Lower leg skin (tissue), 4 donors: ENCODE results near the gene CMBL. TPM values are rescaled to one million over a fixed set of nuclear protein-coding genes. Genes with fewer than 3 reads are reported as not detected.

Experiments used
- DNase-seq, 2 donors: peaks; one replicate each; pipeline ENCODE4 v3.0.0-alpha.2; 2019; ENCODE audit warnings: low spot score in 2 of 2
- H3K4me3 ChIP-seq: fragments of 200-600 bp; sonication (generic); 2 replicates; pipeline ENCODE4 v1.5.1; 2017; ENCODE audit warnings: mild to moderate bottlenecking, low read depth; ENCODE audit not compliant: poor library complexity, severe bottlenecking
- CTCF ChIP-seq, 3 donors: fragments of 450-650 bp; IDR thresholded peaks; one replicate each; pipeline ENCODE4 v1.5.1; 2016; ENCODE audit warnings: antibody characterized with exemption in 3 of 3, mild to moderate bottlenecking in 3 of 3, moderate library complexity in 2 of 3
- POLR2A ChIP-seq, 2 donors: fragments of 450-650 bp; IDR thresholded peaks; one replicate each; pipeline ENCODE4 v1.6.1; 2016 to 2017; ENCODE audit warnings: antibody characterized with exemption in 2 of 2, mild to moderate bottlenecking in 1 of 2, moderate library complexity in 1 of 2
- WGBS, 2 donors: methylation state at CpG; one replicate each; pipeline ENCODE4 v1.1.5; 2018; 5-methylcytosine and 5-hydroxymethylcytosine counted together
- intact Hi-C: fragments of 100-400 bp; cut with DNase I; formaldehyde crosslinking; loops from one replicate; pipeline ENCODE4 v1.15.0; 2023; ENCODE audit warnings: low total_unique reads
- total RNA-seq, 4 donors: library from RNA; depleted of rRNA; stranded (reverse); fragments of >200 nt; gene quantifications; one replicate each; pipeline ENCODE4 v1.1.0, GENCODE V29; 2016

CMBL gene
- 1 to 10 TPM; 1.8 to 3.2 (median 2.4) TPM for total RNA-seq

GRCh38 chr5:10307206-10308148 is at the start of gene CMBL:
Gene CMBL (minus strand): TSS chr5:10307902. CDS start chr5:10290762, 17,140 bp downstream.
- intact Hi-C loops = no loop called here
- no peak for DNase-seq
- 3 to 6% methylated on average over 55 of the region's 56 CpGs for WGBS, 2 donors
- TF ChIP-seq CTCF (IDR thresholded peaks at IDR 0.05) (no peak), POLR2A (IDR thresholded peaks at IDR 0.05) (no peak)
- peak within 1 kb of the TSS; percentile 62 for H3K4me3 ChIP-seq

- H3K4me3 ChIP-seq = no peak overlapping the region
- intact Hi-C loops = loop anchor here (10.0 kb wide), 1 partner anchor 70 kb away; no protein-coding TSS in a partner anchor
- no peak for TF ChIP-seq CTCF (IDR thresholded peaks at IDR 0.05)
- no peak for TF ChIP-seq POLR2A (IDR thresholded peaks at IDR 0.05)
- no peak for DNase-seq
- WGBS, 2 donors = 18 to 20% methylated on average over 16 of the region's 16 CpGs
Measured at GRCh38 chr5:10355071-10355889, 47.6 kb upstream of the CMBL start.

GRCh38 chr5:10354048-10354872 is 46.6 kb upstream of the CMBL start:
- WGBS, 2 donors = 0 to 1% methylated on average over 37 to 48 of the region's 54 CpGs
- intact Hi-C loops = loop anchor here (10.0 kb wide), 1 partner anchor 69 kb away; no protein-coding TSS in a partner anchor
- TF ChIP-seq CTCF (IDR thresholded peaks at IDR 0.05) = no peak
- no peak for TF ChIP-seq POLR2A (IDR thresholded peaks at IDR 0.05)
- DNase-seq = no peak
- peak overlapping the region; percentile 92 for H3K4me3 ChIP-seq

GRCh38 chr5:10353241-10354047 is 45.7 kb upstream of the CMBL start, which contains the start of gene MARCHF6:
Gene MARCHF6 (plus strand): TSS chr5:10353695. CDS start chr5:10353899, 204 bp downstream.
- DNase-seq = peak; percentile 91 to 99
- H3K4me3 ChIP-seq = peak within 1 kb of the TSS; percentile 92
- intact Hi-C loops = loop anchor here (10.0 kb wide), 1 partner anchor 69 kb away; no protein-coding TSS in a partner anchor
- 0 to 1% methylated on average over 47 to 62 of the region's 92 CpGs for WGBS, 2 donors
- TF ChIP-seq CTCF (IDR thresholded peaks at IDR 0.05) = no peak
- TF ChIP-seq POLR2A (IDR thresholded peaks at IDR 0.05) = peak in 1 of 2 donors; percentile 20
